Mesendoderm (in vitro differentiated cells): ENCODE measurements around the gene PRMT2.
"Not testable (repeated sequence)": the region's sequence is repeated elsewhere in the genome, so short reads cannot be mapped to it uniquely, and the experiment has no call there.

ENCODE experiments used
- DNase-seq: peaks from one replicate; pipeline ENCODE4 v3.0.0; 2013
- H2AK5ac ChIP-seq: 2 replicates; pipeline ENCODE4 v1.6.1; 2013; ENCODE audit warnings: low read length, inconsistent platforms
- H2BK120ac ChIP-seq: 2 replicates; pipeline ENCODE4 v1.6.1; 2013; ENCODE audit warnings: low read depth, mild to moderate bottlenecking, low read length, moderate library complexity, mixed read lengths
- H2BK15ac ChIP-seq: replicated peaks from 2 replicates; pipeline ENCODE4 v1.6.1; 2013; ENCODE audit warnings: low read depth, mild to moderate bottlenecking, moderate library complexity
- H2BK5ac ChIP-seq: 2 replicates; pipeline ENCODE4 v1.6.1; 2013; ENCODE audit warnings: low read length, inconsistent platforms
- H3K18ac ChIP-seq: 2 replicates; pipeline ENCODE4 v1.6.1; 2013; ENCODE audit warnings: mild to moderate bottlenecking, low read length, mixed read lengths
- H3K23ac ChIP-seq: one replicate; pipeline ENCODE4 v1.6.1; 2013; ENCODE audit warnings: low read length
- H3K27ac ChIP-seq: 2 replicates; pipeline ENCODE4 v1.5.1; 2013; ENCODE audit warnings: low read depth, mild to moderate bottlenecking, inconsistent platforms, low read length, moderate library complexity
- H3K27me3 ChIP-seq: 2 replicates; pipeline ENCODE4 v1.6.1; 2013; ENCODE audit warnings: low read length, control low read depth, mild to moderate bottlenecking, inconsistent platforms; ENCODE audit not compliant: insufficient read depth, poor library complexity
- H3K36me3 ChIP-seq: 2 replicates; pipeline ENCODE4 v1.6.1; 2013; ENCODE audit warnings: low read length, inconsistent platforms; ENCODE audit not compliant: control insufficient read depth, insufficient read depth
- H3K4ac ChIP-seq: one replicate; pipeline ENCODE4 v1.6.1; 2013; ENCODE audit warnings: low read depth, mild to moderate bottlenecking, low read length, moderate library complexity
- H3K4me1 ChIP-seq: 2 replicates; pipeline ENCODE4 v1.6.1; 2013; ENCODE audit warnings: low read depth, low read length, inconsistent platforms; ENCODE audit not compliant: control insufficient read depth
- H3K4me2 ChIP-seq: 2 replicates; pipeline ENCODE4 v1.6.1; 2013; ENCODE audit warnings: low read length
- H3K4me3 ChIP-seq: 2 replicates; pipeline ENCODE4 v1.5.1; 2013; ENCODE audit warnings: mild to moderate bottlenecking, low read length
- H3K56ac ChIP-seq: one replicate; pipeline ENCODE4 v1.6.1; 2013; ENCODE audit warnings: low read length
- H3K79me1 ChIP-seq: 2 replicates; pipeline ENCODE4 v1.6.1; 2013; ENCODE audit warnings: low read length, inconsistent platforms
- H3K79me2 ChIP-seq: 2 replicates; pipeline ENCODE4 v1.6.1; 2013; ENCODE audit warnings: mild to moderate bottlenecking, low read length; ENCODE audit not compliant: control insufficient read depth, insufficient read depth
- H3K9ac ChIP-seq: 2 replicates; pipeline ENCODE4 v1.6.1; 2013; ENCODE audit warnings: low read length, inconsistent platforms
- H4K5ac ChIP-seq: one replicate; pipeline ENCODE4 v1.6.1; 2013; ENCODE audit warnings: low read length
- H4K8ac ChIP-seq: one replicate; pipeline ENCODE4 v1.6.1; 2013; ENCODE audit warnings: low read depth, mild to moderate bottlenecking, control low read depth, low read length, moderate library complexity
- WGBS: extraction: QIAGEN DNeasy Blood & Tissue Kit; methylation state at CpG from one replicate; pipeline ENCODE4 v1.1.7; 2013; ENCODE audit warnings: low lambda C conversion rate, missing lambda C conversion rate; ENCODE audit not compliant: insufficient coverage; ENCODE audit errors: extremely low coverage; 5-methylcytosine and 5-hydroxymethylcytosine counted together

PRMT2 gene

GRCh38 chr21:46667741-46668380, 32.4 kb downstream of the PRMT2 start:
- Histone ChIP-seq H2AK5ac (no peak overlapping the region), H3K79me2 (no peaks in the 10 kb centered on the region), H2BK15ac (no peak overlapping the region), H4K8ac (no peak overlapping the region), H3K4ac (no peak overlapping the region), H3K27me3 (no peaks in the 10 kb centered on the region), H3K4me3 (peak overlapping the region; percentile 44), H3K27ac (peak overlapping the region; percentile 26), H4K5ac (no peak overlapping the region), H3K4me2 (peak overlapping the region; percentile 93), H3K4me1 (no peaks in the 10 kb centered on the region), H3K9ac (peak overlapping the region; percentile 75), H2BK5ac (no peak overlapping the region), H2BK120ac (no peak overlapping the region), H3K36me3 (no peaks in the 10 kb centered on the region), H3K56ac (peak overlapping the region; percentile 84), H3K79me1 (no peaks in the 10 kb centered on the region), H3K23ac (peak overlapping the region; percentile 66), H3K18ac (no peak overlapping the region)
- DNase-seq: peak; percentile 75
- WGBS: no CpG with 5 or more reads among the region's 53 CpGs

- Histone ChIP-seq H4K5ac (no peak overlapping the region), H3K4ac (no peak overlapping the region), H4K8ac (no peak overlapping the region), H3K4me3 (no peak overlapping the region), H3K9ac (peak overlapping the region; percentile 75), H3K27ac (no peak overlapping the region), H2BK15ac (no peak overlapping the region), H3K18ac (no peak overlapping the region), H3K4me1 (no peaks in the 10 kb centered on the region), H3K23ac (peak overlapping the region; percentile 66), H3K36me3 (no peaks in the 10 kb centered on the region), H2BK5ac (no peak overlapping the region), H3K79me1 (no peaks in the 10 kb centered on the region), H2BK120ac (no peak overlapping the region), H3K27me3 (no peaks in the 10 kb centered on the region), H3K56ac (peak overlapping the region; percentile 84), H3K79me2 (no peaks in the 10 kb centered on the region), H2AK5ac (no peak overlapping the region), H3K4me2 (peak overlapping the region; percentile 93)
- DNase-seq: no peak
- no CpG with 5 or more reads among the region's 2 CpGs for WGBS
Measured at GRCh38 chr21:46668381-46668780, 32.9 kb downstream of the PRMT2 start.

- not testable (repeated sequence) for H3K4me2 ChIP-seq, H3K36me3 ChIP-seq, H3K27ac ChIP-seq, H2BK5ac ChIP-seq, H3K27me3 ChIP-seq, H3K4me1 ChIP-seq, DNase-seq, H3K4ac ChIP-seq, H3K79me2 ChIP-seq, H4K5ac ChIP-seq, H3K23ac ChIP-seq, H3K56ac ChIP-seq, H2BK120ac ChIP-seq, H2BK15ac ChIP-seq, H2AK5ac ChIP-seq, H3K9ac ChIP-seq, H4K8ac ChIP-seq, H3K79me1 ChIP-seq, H3K4me3 ChIP-seq, H3K18ac ChIP-seq
- no CpG with 5 or more reads among the region's 5 CpGs for WGBS
Measured at GRCh38 chr21:46668904-46669303, 33.4 kb downstream of the PRMT2 start.

- Histone ChIP-seq H3K79me1 (no peaks in the 10 kb centered on the region), H3K56ac (no peak overlapping the region), H2BK5ac (no peak overlapping the region), H3K27ac (no peak overlapping the region), H2BK120ac (no peak overlapping the region), H3K9ac (no peak overlapping the region), H3K4ac (no peak overlapping the region), H2BK15ac (no peak overlapping the region), H3K27me3 (no peaks in the 10 kb centered on the region), H4K8ac (no peak overlapping the region), H3K4me1 (no peaks in the 10 kb centered on the region), H2AK5ac (no peak overlapping the region), H4K5ac (no peak overlapping the region), H3K79me2 (no peaks in the 10 kb centered on the region), H3K4me2 (no peak overlapping the region), H3K23ac (no peak overlapping the region), H3K36me3 (no peaks in the 10 kb centered on the region), H3K18ac (no peak overlapping the region), H3K4me3 (no peak overlapping the region)
- WGBS: no CpG with 5 or more reads among the region's 9 CpGs
- no peak for DNase-seq
Measured at GRCh38 chr21:46674430-46675007, 39.0 kb downstream of the PRMT2 start.

- no CpG with 5 or more reads among the region's 2 CpGs for WGBS
- H2AK5ac ChIP-seq: no peak overlapping the region
- H3K79me1 ChIP-seq: no peaks in the 10 kb centered on the region
- H4K8ac ChIP-seq: no peak overlapping the region
- H3K27me3 ChIP-seq: no peaks in the 10 kb centered on the region
- H3K4me1 ChIP-seq: no peaks in the 10 kb centered on the region
- H3K27ac ChIP-seq: no peak overlapping the region
- H2BK15ac ChIP-seq: no peak overlapping the region
- H3K23ac ChIP-seq: no peak overlapping the region
- no peak overlapping the region for H2BK120ac ChIP-seq
- H4K5ac ChIP-seq: no peak overlapping the region
- H3K36me3 ChIP-seq: no peaks in the 10 kb centered on the region
- no peak overlapping the region for H3K9ac ChIP-seq
- H2BK5ac ChIP-seq: no peak overlapping the region
- H3K18ac ChIP-seq: no peak overlapping the region
- no peak overlapping the region for H3K4me2 ChIP-seq
- H3K56ac ChIP-seq: no peak overlapping the region
- H3K4me3 ChIP-seq: no peak overlapping the region
- no peaks in the 10 kb centered on the region for H3K79me2 ChIP-seq
- no peak for DNase-seq
- no peak overlapping the region for H3K4ac ChIP-seq
Measured at GRCh38 chr21:46675595-46676280, 40.3 kb downstream of the PRMT2 start.
